Astrocyte (in vitro differentiated cells and primary cell): ENCODE results near the gene ABCC3.

Experiments
- EZH2 ChIP-seq: IDR thresholded peaks from 2 replicates; pipeline ENCODE4 v1.6.1; 2012; ENCODE audit warnings: mild to moderate bottlenecking, low read length, inconsistent platforms; ENCODE audit not compliant: insufficient read depth
- TF ChIP-seq, protein P1 (sequence below): IDR thresholded peaks from 2 replicates; pipeline ENCODE4 v1.5.1; 2011; ENCODE audit warnings: low read depth, mild to moderate bottlenecking, inconsistent platforms, low read length, moderate library complexity; ENCODE audit not compliant: insufficient read depth

DNA sequence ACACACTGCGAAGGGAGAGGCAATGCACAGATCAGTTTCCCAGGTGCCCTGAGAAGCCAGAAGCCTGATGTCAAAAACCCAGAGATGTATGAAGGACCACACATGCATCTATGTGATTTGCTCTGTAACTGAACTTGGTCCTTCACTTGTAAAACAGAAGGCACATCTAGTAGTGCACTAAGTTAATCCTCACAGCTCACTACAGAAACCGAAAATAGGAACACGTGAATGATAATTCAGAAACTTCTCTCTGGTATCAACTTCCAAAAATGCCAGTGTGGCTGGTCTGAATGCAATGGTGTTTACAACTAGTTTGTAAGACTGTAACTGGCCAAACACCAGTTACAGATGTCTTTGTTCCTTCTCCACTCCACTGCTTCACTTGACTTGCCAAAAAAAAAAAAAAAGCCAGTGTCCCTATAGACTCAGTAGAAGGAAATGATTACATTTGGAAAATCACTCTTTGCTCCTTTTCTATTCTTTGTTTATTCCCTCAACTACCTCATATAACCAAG is 61.7 kb downstream of the ABCC3 start:
- TF ChIP-seq, protein P1, sequence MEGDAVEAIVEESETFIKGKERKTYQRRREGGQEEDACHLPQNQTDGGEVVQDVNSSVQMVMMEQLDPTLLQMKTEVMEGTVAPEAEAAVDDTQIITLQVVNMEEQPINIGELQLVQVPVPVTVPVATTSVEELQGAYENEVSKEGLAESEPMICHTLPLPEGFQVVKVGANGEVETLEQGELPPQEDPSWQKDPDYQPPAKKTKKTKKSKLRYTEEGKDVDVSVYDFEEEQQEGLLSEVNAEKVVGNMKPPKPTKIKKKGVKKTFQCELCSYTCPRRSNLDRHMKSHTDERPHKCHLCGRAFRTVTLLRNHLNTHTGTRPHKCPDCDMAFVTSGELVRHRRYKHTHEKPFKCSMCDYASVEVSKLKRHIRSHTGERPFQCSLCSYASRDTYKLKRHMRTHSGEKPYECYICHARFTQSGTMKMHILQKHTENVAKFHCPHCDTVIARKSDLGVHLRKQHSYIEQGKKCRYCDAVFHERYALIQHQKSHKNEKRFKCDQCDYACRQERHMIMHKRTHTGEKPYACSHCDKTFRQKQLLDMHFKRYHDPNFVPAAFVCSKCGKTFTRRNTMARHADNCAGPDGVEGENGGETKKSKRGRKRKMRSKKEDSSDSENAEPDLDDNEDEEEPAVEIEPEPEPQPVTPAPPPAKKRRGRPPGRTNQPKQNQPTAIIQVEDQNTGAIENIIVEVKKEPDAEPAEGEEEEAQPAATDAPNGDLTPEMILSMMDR, result no peak
- TF ChIP-seq EZH2, result no peak
